Natural killer cell (primary cell): ENCODE data around the gene ATXN1. TPM values are rescaled to one million over a fixed set of nuclear protein-coding genes. Genes with fewer than 3 reads are reported as not detected.
"Not testable (repeated sequence)": the region's sequence is repeated elsewhere in the genome, so short reads cannot be mapped to it uniquely, and the experiment has no call there.

Source experiments
- ATAC-seq, 3 donors: fragments of 150-1000 bp in 2 of 3; fragments of 200-7000 bp in 1 of 3; cut with Tn5 transposase; 1 replicate in 1 of 3; 2 replicates in 2 of 3; pipeline ENCODE4 v1.10.0; 2021; ENCODE audit warnings: mild to moderate bottlenecking in 2 of 3, moderate library complexity in 2 of 3
- DNase-seq, 2 donors: peaks; one replicate each; pipeline versions ENCODE4 v3.0.0 to v3.0.0-alpha.2; 2013 to 2021; ENCODE audit warnings: mixed read lengths in 1 of 2
- H3K27ac ChIP-seq: one replicate; pipeline ENCODE4 v1.5.1; 2013; ENCODE audit warnings: mild to moderate bottlenecking, low read length
- H3K27me3 ChIP-seq: one replicate; pipeline ENCODE4 v1.6.1; 2013; ENCODE audit warnings: low read length; ENCODE audit not compliant: control insufficient read depth, insufficient read depth
- H3K36me3 ChIP-seq: one replicate; pipeline ENCODE4 v1.6.1; 2013; ENCODE audit warnings: low read length; ENCODE audit not compliant: control insufficient read depth, insufficient read depth
- H3K4me1 ChIP-seq: one replicate; pipeline ENCODE4 v1.6.1; 2013; ENCODE audit warnings: low read length; ENCODE audit not compliant: control insufficient read depth, insufficient read depth
- H3K4me3 ChIP-seq: one replicate; pipeline ENCODE4 v1.5.1; 2013; ENCODE audit warnings: low read length
- H3K9me3 ChIP-seq: one replicate; pipeline ENCODE4 v1.6.1; 2013; ENCODE audit warnings: low read length; ENCODE audit not compliant: control insufficient read depth, insufficient read depth
- H3K27ac Mint-ChIP-seq, 2 donors: one replicate each; pipeline ENCODE4 v1.8.0; 2022; ENCODE audit warnings: mild to moderate bottlenecking in 2 of 2, mixed read lengths in 2 of 2, moderate library complexity in 1 of 2
- H3K27me3 Mint-ChIP-seq, 2 donors: one replicate each; pipeline ENCODE4 v1.8.0; 2022; ENCODE audit warnings: low read depth in 2 of 2, mixed read lengths in 2 of 2
- H3K36me3 Mint-ChIP-seq: one replicate; pipeline ENCODE4 v1.8.0; 2022; ENCODE audit warnings: mixed read lengths
- H3K4me1 Mint-ChIP-seq, 2 donors: one replicate each; pipeline ENCODE4 v1.8.0; 2022; ENCODE audit warnings: mixed read lengths in 2 of 2
- H3K4me3 Mint-ChIP-seq: one replicate; pipeline ENCODE4 v1.8.0; 2022; ENCODE audit warnings: mild to moderate bottlenecking, moderate library complexity, mixed read lengths
- H3K9me3 Mint-ChIP-seq, 2 donors: one replicate each; pipeline ENCODE4 v1.8.0; 2022; ENCODE audit warnings: mixed read lengths in 2 of 2
- WGBS: methylation state at CpG from one replicate; pipeline ENCODE4 v1.1.7; 2013; ENCODE audit warnings: missing lambda C conversion rate; ENCODE audit not compliant: insufficient coverage; 5-methylcytosine and 5-hydroxymethylcytosine counted together
- intact Hi-C: fragments of 100-400 bp; cut with micrococcal nuclease; formaldehyde crosslinking; loops from one replicate; pipeline ENCODE4 v1.14.2; 2022
- total RNA-seq, 4 donors: library from RNA; stranded (reverse); fragments of 120-200 nt in 1 of 4; gene quantifications; one replicate each; pipeline versions ENCODE4 v1.2.3 to v1.2.4, GENCODE V29; 2013 to 2022
- TF ChIP-seq, protein P1 (sequence below): fragments of 200-600 bp; IDR thresholded peaks from one replicate; pipeline ENCODE4 v1.8.0; 2022; ENCODE audit warnings: antibody characterized with exemption

Gene ATXN1
- total RNA-seq, 3 donors from 2014 or later (not counting 1 experiment from before 2014, with no cell fraction given): 90.4 to 120 (median 97.9) TPM

DNA sequence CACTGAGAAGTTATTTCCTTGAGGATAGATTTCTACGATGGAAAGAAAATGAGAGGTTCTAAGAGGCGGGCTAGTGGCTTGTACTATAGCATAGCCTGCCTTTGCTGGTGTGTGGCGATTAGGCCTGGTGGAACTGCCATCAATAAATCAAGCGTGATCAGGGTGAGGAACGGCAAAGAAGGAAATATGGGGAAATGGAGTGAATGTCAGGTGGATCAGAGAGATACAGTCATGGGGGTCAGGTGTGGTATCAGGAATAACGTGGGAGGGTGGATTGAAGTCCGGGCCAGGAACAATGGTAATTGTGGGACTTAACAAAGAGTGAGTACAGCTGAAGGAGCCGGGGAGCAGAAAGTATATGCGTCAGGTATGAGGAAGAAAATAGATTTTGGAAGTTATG, 500.7 kb downstream of the ATXN1 start:
- H3K27ac ChIP-seq, H3K9me3 Mint-ChIP-seq, H3K4me3 ChIP-seq, H3K4me3 Mint-ChIP-seq, DNase-seq, H3K36me3 ChIP-seq, ATAC-seq, H3K36me3 Mint-ChIP-seq, H3K4me1 ChIP-seq, intact Hi-C loops, H3K27ac Mint-ChIP-seq, H3K4me1 Mint-ChIP-seq, H3K27me3 ChIP-seq, H3K9me3 ChIP-seq: not testable (repeated sequence)
- peaks cover 10 to 11% of the 10 kb centered on the region in 2 donors for H3K27me3 Mint-ChIP-seq
- 84% methylated on average over 6 of the region's 9 CpGs for WGBS

DNA sequence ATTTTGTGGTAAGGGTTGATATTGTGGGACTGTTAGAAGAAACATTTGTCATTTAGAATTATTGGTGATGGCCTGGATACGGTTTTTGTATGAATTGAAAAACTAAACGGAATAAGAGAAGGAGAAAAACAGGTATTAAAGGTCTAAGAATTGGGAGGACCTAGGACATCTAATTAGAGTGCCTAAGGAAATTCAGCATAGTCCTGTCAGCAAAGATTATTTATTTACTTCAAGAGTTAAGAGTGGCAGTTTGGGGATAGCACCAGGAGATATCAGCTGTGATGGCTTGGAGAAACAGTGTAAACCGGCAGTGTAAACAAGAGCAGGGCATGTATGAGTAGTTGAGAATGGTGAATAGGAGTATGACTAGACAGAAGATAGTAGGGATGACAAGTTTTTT, 501.7 kb downstream of the ATXN1 start:
- not testable (repeated sequence) for H3K27ac Mint-ChIP-seq, H3K27me3 ChIP-seq
- 78% methylated on average over 1 of the region's 3 CpGs for WGBS

DNA sequence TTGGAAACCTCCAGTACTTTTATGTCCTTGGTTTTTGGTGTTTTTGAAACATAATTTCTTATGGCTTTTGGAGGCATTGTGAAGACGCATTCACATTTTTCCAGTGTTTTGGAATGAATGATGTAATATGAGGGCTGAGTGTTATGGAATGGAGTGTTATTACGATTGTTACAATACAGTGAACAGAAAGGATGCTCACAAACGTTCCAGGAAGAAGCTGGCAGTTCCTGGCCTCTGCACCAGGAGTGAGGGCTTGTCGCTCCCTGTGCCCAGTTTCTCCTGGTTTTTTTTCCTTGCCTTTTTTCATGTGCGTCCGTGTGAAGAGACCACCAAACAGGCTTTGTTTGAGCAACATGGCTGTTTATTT, 502.6 kb downstream of the ATXN1 start:
- no peak for ATAC-seq
- Histone ChIP-seq H3K9me3 (no peaks in the 10 kb centered on the region), H3K27ac (no peak overlapping the region), H3K27me3 (no peaks in the 10 kb centered on the region), H3K36me3 (no peaks in the 10 kb centered on the region), H3K4me3 (no peak overlapping the region), H3K4me1 (peaks cover 6% of the 10 kb centered on the region)
- Mint-ChIP-seq H3K27ac (no peak overlapping the region), H3K27me3 (peaks cover 6 to 11% of the 10 kb centered on the region in 2 donors), H3K4me3 (no peak overlapping the region), H3K9me3 (no peaks in the 10 kb centered on the region), H3K36me3 (no peaks in the 10 kb centered on the region), H3K4me1 (peaks cover 1 to 2% of the 10 kb centered on the region in 2 donors)
- WGBS: 90% methylated on average over 6 of the region's 6 CpGs
- TF ChIP-seq, protein P1, sequence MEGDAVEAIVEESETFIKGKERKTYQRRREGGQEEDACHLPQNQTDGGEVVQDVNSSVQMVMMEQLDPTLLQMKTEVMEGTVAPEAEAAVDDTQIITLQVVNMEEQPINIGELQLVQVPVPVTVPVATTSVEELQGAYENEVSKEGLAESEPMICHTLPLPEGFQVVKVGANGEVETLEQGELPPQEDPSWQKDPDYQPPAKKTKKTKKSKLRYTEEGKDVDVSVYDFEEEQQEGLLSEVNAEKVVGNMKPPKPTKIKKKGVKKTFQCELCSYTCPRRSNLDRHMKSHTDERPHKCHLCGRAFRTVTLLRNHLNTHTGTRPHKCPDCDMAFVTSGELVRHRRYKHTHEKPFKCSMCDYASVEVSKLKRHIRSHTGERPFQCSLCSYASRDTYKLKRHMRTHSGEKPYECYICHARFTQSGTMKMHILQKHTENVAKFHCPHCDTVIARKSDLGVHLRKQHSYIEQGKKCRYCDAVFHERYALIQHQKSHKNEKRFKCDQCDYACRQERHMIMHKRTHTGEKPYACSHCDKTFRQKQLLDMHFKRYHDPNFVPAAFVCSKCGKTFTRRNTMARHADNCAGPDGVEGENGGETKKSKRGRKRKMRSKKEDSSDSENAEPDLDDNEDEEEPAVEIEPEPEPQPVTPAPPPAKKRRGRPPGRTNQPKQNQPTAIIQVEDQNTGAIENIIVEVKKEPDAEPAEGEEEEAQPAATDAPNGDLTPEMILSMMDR: no peak
- intact Hi-C loops: loop anchor here (10.0 kb wide), 1 partner anchor 506 kb away; the partner anchor contains the start of gene ATXN1
- no peak for DNase-seq

More for the DNA sequence above, 501.7 kb downstream of the ATXN1 start:
- H3K36me3 Mint-ChIP-seq, H3K9me3 Mint-ChIP-seq, ATAC-seq, H3K27ac ChIP-seq, H3K4me1 Mint-ChIP-seq, DNase-seq, H3K4me1 ChIP-seq, H3K36me3 ChIP-seq, H3K4me3 ChIP-seq, H3K4me3 Mint-ChIP-seq, H3K9me3 ChIP-seq: not testable (repeated sequence)
- H3K27me3 Mint-ChIP-seq: peaks cover 10 to 11% of the 10 kb centered on the region in 2 donors
- intact Hi-C loops: loop anchor here (10.0 kb wide), 1 partner anchor 505 kb away; the partner anchor contains the start of gene ATXN1

DNA sequence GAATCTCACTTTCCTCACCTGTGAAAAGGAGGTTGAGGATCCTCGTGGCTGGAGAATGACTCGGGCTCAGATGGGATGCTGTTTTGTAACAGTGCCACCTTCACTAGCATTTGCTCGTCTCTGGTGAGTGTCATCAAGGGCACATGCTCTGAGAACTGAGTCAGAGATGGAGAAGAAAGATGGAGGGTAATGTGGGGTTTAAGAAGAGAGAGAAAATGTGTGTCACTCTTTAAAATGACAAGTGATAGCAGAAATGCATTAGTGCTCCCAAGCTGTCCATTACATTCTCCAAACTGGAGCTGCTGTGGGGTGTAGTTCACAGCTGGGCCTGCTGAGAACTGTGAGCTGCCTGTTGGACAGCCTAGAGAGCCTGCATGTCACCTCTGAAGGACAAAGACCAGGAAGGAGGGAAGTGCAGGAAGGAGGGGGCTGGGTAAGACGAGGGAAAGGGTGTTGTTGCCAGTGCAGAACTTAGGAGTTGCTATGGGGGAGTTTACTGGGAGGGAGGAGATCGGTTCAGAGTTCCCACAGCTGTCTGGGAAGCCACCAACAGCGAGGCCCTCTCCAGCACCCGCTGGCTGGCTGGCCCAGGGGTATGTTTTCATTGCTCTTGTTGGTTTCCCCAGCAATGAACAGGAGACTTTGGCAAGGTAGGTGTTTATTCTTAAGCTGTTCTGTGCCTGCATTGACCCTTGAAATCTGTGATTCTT, 503.1 kb downstream of the ATXN1 start:
- H3K27ac ChIP-seq: no peak overlapping the region
- no peaks in the 10 kb centered on the region for H3K27me3 ChIP-seq
- H3K4me3 Mint-ChIP-seq: no peak overlapping the region
- H3K27me3 Mint-ChIP-seq: peaks cover 4 to 11% of the 10 kb centered on the region in 2 donors
- TF ChIP-seq, protein P1: no peak
- WGBS: 74% methylated on average over 7 of the region's 7 CpGs
- ATAC-seq: no peak
- H3K9me3 ChIP-seq: no peaks in the 10 kb centered on the region
- H3K4me1 Mint-ChIP-seq: peaks cover 6 to 7% of the 10 kb centered on the region in 2 donors
- H3K9me3 Mint-ChIP-seq: no peaks in the 10 kb centered on the region
- no peak overlapping the region for H3K27ac Mint-ChIP-seq
- H3K4me3 ChIP-seq: no peak overlapping the region
- intact Hi-C loops: loop anchor here (10.0 kb wide), 1 partner anchor 507 kb away; the partner anchor contains the start of gene ATXN1
- no peak for DNase-seq
- no peaks in the 10 kb centered on the region for H3K36me3 ChIP-seq
- peaks cover 12% of the 10 kb centered on the region for H3K4me1 ChIP-seq
- H3K36me3 Mint-ChIP-seq: no peaks in the 10 kb centered on the region
